Activated naive CD8-positive, alpha-beta T cell treated with anti-CD3 and anti-CD28 coated beads, Interleukin-2, amount 50 U/mL, for 16 hours (primary cell): ENCODE measurements around the gene USP4.
A peak's percentile ranks its signal among the peaks of the same experiment; 100 is the strongest.
"Not testable (repeated sequence)": the region's sequence is repeated elsewhere in the genome, so short reads cannot be mapped to it uniquely, and the experiment has no call there.

ENCODE experiments used
- DNase-seq: peaks from one replicate; pipeline ENCODE4 v3.0.0-alpha.2; 2020; ENCODE audit warnings: low read depth, low spot score

Gene USP4, protein sequence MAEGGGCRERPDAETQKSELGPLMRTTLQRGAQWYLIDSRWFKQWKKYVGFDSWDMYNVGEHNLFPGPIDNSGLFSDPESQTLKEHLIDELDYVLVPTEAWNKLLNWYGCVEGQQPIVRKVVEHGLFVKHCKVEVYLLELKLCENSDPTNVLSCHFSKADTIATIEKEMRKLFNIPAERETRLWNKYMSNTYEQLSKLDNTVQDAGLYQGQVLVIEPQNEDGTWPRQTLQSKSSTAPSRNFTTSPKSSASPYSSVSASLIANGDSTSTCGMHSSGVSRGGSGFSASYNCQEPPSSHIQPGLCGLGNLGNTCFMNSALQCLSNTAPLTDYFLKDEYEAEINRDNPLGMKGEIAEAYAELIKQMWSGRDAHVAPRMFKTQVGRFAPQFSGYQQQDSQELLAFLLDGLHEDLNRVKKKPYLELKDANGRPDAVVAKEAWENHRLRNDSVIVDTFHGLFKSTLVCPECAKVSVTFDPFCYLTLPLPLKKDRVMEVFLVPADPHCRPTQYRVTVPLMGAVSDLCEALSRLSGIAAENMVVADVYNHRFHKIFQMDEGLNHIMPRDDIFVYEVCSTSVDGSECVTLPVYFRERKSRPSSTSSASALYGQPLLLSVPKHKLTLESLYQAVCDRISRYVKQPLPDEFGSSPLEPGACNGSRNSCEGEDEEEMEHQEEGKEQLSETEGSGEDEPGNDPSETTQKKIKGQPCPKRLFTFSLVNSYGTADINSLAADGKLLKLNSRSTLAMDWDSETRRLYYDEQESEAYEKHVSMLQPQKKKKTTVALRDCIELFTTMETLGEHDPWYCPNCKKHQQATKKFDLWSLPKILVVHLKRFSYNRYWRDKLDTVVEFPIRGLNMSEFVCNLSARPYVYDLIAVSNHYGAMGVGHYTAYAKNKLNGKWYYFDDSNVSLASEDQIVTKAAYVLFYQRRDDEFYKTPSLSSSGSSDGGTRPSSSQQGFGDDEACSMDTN

DNA sequence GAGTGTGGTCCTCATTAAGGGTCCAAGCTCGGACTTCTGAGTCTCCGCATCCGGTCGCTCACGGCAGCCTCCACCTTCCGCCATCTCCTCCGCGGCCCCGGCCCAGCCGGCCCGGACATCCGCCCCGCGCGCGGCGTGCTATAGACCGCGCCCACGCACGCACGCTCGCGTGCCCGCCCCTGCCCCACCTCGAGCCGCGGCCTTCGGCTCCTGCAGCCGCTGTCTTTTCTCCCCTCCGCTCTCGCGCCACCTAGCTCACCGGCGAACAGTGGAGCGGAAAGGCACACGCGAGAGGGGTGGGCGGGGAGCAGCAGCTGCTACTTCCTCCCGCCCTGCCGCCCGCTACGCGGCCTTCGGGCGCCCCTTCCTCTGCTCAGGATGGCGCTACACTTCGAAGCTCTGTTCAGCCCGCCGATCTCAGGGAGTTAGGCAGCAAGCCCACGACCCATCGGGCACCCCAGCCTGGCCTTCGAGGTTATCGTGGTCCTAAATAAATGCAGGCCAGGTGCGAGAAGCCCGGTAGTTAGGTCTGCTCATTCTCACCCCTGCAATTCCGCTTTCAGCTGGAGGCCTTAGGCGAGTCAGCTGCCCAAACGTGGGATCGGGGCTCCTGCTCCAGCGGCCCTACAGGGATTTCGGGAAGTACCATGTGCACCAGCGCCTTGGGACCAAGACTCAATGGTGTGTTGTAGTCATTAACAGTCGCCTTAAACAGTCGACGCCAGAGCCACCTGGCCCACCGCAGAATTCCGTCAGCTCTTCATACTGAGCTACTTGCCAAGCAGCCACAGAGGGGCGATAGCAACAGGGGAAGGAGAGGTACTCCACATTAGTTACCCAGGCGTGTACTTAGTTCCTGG lies at the start of gene USP4:
Gene USP4 (minus strand): TSS at position 113 of the 860 bp plus-strand sequence. CDS start 29 bp downstream, at position 84.
- DNase-seq: peak; percentile 86

DNA sequence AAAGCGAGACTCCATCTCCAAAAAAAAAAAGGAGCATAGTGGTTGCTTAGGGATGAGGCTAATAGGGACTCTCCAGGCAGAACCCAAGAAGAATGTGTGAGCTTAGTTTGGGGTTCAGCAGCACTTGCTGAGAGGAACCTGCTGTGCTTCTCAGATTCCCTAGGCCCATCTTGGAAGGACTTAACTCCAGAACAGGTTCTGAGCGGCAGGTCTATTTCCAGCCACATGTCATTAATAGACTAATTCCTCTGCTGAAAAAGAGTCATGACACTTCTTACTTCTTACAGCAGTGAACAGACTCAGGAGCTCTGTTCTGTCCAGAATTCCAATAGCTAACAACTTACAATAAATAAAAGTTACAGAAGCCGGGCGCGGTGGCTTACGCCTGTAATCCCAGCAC lies 49.4 kb upstream of the USP4 start:
- no peak for DNase-seq

DNA sequence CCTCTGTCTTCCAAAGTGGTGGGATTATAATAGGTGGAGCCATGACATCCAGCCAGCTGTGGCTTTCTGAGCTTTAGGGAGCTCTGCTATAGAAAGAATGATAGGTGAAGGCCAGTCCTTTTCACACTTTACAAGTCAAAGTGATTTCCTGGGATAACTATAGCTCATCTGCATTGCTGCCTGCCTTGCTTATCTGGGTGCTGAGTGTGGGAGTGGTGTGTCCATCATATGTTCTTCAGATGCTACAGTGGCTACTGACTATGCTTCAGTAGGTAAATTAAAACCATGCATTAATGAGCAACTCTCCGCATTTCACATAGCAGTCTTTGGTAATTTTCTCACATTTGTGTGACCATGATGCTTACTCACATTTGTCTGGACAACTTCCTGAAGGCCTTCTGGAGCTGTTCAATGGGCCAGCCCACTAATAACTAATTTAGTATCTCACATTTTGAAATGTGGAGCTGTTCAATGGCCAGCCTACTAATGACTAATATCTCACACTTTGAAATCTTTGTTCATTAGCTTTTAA lies 48.5 kb upstream of the USP4 start:
- no peak for DNase-seq

DNA sequence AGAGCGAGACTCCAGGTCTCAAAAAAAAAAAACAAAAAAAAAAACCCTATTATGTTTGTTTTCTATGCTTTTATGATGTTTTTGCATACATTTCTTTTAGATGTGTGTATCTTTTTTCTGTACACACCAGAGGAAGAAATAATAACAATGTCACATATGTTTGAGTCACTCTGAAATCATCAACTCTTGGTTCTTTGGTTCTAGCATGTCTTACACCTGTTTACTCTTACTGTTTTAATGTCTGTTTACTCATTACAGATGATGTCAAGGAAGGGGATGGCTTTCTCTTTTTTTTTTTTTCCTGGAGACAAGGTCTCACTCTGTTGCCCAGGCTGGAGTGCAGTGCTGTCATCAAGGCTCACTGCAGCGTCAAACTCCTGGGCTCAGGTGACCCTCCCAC lies 47.9 kb upstream of the USP4 start:
- no peak for DNase-seq

DNA sequence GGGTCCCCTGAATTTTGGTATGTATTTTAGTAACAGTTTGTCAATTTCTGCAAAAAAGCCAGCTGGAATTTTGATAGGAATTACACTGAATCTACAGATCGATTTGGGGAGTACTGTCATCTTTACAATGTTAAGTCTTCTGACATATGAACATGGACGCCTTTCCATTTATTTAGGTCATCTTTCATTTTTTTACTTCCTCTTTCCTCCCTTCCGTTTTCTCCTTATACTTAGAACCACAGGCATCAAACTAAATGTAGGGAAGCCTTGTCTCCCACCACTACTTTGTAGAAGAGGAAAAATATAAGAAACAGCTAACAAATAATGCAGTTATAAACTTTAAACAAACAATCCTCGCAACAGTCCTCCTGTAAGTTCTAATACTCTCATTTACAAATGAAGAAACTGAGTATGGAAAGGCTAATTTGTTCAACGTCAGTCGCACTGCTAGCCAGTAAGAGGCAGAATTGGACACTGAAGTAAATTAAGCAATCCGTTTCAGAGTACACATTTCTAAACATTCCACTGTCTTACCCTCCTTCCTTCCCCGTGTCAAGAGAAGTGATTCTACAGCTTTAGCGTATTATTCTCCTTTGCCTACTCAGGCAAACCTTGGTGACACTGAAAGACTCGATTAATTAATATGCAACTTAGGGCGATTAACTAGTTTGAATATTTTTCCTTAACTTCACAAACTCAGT lies 46.4 kb upstream of the USP4 start:
- no peak for DNase-seq

DNA sequence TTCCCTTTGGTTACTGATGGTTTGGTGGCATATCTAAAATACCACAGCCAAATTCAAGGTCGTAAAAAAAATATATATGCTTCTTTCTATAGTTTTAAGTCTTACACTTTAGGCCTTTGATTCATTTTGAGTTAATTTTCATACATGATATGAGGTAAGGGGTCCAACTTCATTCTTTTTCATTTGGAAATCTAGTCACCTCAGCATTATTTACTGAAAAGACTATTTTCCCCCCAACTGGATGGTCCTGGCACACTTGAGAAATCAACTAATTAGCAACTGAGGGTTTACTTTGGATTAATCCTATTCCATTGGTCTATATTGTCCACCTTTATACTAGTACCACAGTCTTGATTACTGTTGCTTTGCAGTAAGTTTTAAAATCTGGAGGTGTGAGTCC lies 45.8 kb upstream of the USP4 start:
- no peak for DNase-seq

DNA sequence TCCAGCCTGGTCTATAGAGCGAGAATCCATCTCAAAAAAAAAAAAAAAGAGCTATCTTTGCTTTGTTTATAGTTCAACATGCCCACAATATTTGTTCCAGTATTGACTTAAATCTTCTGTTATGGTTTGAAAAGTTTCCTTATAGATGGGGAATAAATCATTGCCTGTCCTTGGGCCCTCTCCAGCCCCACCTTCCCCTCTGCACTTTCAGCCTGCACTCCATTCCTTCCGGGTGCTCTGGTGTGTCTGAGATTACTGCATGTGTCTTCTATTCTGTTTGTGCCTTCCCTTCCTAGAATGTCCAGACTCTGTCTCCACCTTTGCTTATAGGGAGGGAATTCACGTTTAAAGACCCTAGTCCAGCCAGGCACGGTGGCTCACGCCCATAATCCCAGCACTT lies 43.5 kb upstream of the USP4 start:
- DNase-seq: no peak

DNA sequence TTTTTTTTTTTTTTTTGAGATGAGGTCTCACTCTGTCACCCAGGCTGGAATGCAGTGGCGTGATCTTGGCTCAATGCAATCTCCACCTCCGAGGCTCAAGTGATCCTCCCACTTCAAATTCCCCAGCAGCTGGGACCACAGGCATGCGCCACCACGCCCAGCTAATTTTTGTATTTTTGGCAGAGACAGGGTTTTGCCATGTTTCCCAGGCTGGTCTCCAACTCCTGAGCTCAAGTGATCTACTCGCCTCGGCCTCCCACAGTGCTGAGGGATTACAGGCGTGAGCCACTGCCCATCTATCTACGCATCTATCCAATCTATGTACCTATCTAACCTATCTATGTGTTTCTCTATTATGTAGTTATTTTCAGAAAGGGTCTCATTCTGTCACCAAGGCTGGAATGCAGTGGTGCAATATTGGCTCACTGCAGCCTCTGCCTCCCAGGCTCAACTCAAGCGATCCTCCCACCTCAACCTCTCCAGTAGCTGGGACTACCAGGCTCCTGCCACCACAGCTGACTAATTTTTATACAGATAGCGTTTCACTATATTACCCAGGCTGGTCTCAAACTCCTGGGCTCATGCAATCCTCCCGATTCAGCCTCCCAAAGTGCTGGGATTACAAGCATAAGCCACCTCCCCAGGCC lies 38.5 kb upstream of the USP4 start:
- no peak for DNase-seq

DNA sequence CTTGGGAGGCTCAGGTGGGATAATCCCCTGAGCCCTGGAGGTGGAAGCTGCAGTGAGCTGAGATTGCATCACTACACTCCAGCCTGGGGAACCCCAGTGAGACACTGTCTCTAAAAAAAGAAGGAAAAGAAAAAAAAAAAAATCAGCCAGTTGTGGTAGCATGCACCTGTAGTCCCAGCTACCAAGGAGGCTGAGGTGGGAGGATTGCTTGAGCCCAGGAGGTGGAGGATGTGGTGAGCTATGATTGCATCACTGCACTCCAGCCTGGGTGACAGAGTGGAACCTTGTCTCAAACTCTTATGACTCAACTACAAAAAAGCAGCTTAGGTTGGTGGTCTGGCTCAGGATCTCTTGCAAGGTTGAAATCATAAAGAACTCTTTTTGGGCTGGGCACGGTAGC lies 37.6 kb upstream of the USP4 start:
- DNase-seq: peak; percentile 10

DNA sequence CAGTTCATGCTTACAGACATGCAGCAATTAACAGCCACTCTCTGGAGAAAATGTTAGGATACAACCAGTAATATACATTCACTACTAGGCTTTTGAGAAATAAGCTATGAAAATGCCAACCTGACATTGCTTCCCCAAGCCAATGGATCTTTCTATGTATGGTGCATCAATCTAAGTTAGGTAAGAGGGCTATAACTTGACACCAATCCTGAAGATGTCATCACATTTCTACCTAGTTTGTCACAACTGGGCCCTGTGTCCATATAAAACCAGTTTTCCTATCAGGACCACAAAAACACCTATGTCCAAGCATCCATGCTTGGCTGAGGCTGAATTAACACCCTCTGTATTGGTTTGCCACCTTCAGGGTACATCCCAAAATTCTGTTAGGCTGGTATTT lies 32.1 kb upstream of the USP4 start:
- DNase-seq: no peak

DNA sequence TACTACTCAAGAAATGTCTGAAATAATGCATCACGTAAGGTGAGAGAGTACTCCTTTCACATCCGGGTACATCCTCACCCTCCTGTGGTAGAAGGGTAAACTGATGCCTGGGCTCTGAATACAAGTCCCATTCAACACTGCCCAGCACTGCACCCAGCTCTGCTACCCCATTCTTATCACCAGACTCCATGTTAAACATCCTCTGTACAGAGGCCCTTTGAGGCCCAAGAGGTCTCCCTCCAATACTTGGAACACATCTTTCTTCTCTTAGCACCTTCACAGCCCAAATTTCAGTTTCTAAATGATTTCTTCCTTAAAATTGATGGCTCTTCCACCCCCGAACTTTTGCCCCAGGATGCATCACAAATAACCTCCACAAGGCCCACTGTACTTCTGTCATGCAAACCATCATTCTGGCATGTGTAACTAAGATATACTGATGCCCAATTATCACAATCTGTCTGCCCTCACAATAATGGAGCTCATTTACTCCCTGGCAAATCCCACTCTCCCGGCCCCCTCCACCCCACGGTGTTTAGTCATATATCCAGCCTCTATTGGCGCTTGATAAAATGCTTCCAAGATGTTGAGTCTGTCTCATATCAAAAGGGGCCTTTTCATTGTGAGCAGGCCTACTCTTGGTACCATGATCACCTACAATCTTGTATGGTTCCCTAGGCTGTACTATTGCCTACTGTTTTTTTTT lies 30.9 kb upstream of the USP4 start:
- no peak for DNase-seq

DNA sequence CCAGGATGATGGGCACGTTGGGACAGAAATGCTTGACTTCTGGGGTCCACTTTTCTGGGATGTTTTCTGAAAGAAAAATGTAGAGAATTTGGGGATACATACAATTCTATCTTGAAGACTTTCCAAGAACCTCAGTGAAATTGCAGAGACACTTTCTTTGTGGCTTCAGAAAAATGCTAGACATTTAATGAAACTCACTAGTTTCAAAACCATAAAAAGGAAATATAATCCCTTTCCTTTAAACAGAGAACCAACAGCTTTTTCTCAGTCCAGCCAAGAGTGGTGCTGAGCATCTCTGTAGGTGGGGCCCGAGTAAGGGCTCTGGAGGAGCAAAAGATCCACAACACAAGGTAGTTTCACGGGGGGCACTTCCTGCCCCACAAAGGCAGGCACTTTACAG lies 22.7 kb upstream of the USP4 start:
- DNase-seq: no peak

DNA sequence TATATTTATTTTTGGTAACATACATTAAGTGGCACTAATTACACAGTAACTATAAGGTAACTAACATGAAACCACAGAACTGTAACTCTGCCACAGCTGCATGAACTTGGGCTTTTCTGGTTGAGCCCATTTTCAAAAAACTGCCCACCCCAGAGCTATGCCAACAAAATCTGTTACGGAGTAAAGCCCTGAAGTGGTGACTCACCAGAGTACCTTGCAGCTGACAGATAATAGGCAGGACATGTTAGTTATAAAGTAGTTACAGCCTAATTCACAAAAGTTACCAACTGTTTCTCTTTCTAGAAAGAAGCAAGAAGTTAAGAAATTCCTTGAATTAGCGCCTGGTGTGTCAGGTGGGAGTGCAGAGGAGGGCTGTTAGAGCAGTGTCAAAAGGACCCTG lies 19.8 kb upstream of the USP4 start:
- DNase-seq: no peak

DNA sequence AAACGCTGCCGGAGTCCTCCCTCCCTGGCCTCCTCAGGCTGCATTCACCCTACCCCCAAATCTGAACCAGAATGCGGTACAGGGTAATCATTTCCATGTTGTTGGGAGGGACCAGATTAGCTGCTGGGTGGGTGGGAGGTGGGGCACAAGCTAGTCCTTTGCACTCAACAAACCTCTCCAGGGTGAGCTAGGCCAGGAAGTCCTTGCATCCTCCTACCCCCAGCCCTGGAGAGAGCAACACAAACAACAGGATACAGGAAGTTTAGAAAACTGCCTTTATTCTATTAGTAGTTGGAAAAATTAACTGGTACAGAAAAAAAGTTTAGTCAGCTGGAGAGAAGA lies 19.0 kb upstream of the USP4 start:
- no peak for DNase-seq

DNA sequence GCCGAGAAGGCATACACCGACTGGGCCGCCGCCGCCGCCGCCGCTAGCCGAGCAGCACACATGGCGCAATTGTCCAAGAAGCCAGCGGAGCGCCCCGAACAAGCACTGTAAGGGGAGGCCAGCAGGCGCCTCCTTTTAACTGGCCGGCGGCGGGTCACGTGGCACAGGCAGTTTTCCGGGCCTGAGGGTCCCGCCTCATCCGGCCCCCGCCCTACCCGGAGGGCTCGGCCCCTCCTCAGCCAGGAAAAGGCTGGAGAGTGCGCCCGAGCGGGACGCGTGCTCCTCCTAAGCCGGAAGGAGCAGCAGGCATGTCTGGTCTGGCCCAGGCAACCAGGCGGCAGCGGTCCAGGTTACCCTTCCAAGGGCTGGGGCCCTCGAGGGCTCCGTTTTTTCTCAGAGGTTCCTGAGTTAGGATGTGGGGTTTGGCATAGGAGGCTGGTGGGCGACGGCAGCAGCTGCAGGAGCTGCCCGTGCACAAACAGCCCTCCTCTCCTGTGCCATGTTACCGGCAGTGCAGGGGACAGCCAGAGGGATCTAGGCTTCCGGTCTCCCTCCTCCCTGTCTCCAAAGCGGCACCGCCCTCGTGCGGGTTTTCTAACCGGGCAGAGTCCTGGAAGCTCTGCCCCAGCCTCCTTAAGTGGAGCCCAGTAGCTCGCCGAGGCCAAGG lies 18.5 kb upstream of the USP4 start, which contains the start of gene GPX1:
Gene GPX1 (minus strand): TSS at position 137 of the 667 bp plus-strand sequence. CDS start 75 bp downstream, at position 62.
- DNase-seq: peak; percentile 52

DNA sequence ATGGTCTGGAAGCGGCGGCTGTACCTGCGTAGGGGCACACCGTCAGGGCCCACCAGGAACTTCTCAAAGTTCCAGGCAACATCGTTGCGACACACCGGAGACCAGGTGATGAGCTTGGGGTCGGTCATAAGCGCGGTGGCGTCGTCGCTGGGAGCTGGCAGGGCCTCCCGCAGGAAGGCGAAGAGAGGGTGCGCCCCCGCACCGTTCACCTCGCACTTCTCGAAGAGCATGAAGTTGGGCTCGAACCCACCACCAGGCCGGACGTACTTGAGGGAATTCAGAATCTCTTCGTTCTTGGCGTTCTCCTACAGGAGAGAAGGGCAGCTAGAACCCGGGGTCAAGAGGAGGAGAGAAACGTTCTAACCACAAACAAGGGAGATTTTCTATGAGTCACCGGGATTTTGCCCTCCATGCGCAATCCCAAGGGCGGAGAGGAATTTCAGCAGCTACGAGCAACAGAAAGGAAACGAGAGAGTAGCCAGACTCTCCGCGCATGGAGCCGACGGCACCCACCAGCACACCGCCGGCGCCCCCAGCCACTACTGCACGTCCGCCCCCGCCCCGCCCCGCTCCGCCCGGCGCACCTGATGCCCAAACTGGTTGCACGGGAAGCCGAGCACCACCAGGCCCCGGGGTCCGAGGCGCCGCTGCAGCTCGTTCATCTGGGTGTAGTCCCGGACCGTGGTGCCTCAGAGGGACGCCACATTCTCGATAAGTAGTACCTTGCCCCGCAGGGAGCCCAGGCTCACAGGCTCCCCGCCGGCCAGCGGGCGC lies 17.8 kb upstream of the USP4 start:
- peak; percentile 4 for DNase-seq

DNA sequence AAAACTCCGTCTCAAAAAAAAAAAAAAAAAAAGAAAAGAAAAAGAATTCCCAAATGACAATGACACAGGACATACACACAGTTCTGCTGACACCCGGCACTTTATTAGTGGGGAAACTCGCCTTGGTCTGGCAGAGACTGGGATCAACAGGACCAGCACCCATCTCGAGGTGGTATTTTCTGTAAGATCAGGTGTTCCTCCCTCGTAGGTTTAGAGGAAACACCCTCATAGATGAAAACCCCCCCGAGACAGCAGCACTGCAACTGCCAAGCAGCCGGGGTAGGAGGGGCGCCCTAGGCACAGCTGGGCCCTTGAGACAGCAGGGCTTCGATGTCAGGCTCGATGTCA lies 17.2 kb upstream of the USP4 start:
- DNase-seq: not testable (repeated sequence)

DNA sequence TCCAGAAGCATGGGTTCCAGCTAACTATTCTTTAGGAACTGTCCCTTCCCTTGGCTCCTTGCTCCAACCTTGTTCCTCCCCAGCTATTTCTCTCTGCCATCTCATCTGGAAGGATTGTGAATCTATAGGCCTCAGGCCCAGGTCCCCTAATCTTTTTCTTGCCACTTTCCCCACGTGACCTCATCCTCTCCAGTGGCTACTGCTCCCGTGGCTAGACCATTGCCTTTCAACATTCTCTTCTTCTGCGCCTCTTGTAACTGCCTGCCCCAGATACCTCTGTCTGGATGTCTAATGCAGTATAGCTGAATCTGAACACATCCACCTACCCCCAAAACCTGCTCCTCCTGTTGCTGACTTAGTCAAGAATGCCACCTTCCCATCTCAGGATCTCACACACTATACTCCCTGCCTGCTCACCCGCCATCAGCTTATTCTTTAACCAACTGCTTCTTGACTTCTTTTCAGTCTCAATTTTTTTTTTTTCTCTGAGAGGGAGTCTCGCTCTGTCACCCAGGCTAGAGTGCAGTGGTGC lies 13.1 kb upstream of the USP4 start:
- no peak for DNase-seq
